Measurements from ENCODE around the gene MARCHF6.

Gene MARCHF6

DNA sequence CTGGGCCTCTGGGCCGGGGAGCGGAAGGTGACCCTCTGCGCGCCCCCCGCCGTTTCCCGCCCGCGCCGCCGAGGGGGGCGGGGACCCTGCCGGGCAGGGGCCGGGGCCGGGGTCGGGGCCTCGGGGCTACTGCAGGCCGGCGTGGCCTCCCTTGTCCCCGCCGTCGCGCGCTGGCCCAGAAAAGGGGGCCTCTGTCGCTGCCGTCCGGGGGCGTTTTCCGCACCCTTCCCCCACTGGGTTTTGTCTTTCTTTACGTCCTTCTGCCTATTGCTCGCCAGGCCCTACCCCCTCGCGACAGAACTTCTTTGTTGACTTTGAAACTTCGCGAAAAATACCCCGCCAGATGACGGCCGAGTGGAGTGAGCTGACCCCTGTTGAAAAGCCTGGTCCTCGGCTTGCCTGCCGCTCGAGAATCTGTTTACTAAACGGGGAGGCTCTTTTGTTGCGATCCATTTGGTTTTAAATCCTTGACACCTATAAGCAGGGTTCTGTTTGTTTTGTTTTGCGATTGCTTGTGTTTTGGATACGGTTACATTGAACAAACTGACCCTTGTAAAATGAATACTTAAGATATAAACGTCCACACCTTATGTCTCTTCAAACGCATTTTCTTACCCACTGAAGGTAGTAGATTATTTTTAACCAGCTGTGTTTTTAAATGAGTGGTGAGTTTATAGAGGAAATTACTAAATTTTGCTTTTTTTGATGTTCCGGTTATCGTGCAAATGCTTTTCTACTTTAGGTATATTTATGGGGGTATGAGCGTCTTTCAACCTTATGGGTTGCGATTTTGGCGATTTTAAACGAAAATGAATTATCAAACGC is 765 bp downstream of the MARCHF6 start (continued):
- TF ChIP-seq, protein P1, sequence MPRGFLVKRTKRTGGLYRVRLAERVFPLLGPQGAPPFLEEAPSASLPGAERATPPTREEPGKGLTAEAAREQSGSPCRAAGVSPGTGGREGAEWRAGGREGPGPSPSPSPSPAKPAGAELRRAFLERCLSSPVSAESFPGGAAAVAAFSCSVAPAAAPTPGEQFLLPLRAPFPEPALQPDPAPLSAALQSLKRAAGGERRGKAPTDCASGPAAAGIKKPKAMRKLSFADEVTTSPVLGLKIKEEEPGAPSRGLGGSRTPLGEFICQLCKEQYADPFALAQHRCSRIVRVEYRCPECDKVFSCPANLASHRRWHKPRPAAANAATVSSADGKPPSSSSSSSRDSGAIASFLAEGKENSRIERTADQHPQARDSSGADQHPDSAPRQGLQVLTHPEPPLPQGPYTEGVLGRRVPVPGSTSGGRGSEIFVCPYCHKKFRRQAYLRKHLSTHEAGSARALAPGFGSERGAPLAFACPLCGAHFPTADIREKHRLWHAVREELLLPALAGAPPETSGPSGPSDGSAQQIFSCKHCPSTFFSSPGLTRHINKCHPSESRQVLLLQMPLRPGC (tag by site-specific recombination; IDR thresholded peaks at IDR 0.05): no peak
- no peak for TF ChIP-seq ZNF341 (tag by site-specific recombination; IDR thresholded peaks at IDR 0.05; ENCODE audit: low read depth)
- no peak for TF ChIP-seq ZNF747 (tag by site-specific recombination; IDR thresholded peaks at IDR 0.05)
- no peak for TF ChIP-seq ZNF560 (tag by site-specific recombination; IDR thresholded peaks at IDR 0.05; ENCODE audit: borderline replicate concordance)

DNA sequence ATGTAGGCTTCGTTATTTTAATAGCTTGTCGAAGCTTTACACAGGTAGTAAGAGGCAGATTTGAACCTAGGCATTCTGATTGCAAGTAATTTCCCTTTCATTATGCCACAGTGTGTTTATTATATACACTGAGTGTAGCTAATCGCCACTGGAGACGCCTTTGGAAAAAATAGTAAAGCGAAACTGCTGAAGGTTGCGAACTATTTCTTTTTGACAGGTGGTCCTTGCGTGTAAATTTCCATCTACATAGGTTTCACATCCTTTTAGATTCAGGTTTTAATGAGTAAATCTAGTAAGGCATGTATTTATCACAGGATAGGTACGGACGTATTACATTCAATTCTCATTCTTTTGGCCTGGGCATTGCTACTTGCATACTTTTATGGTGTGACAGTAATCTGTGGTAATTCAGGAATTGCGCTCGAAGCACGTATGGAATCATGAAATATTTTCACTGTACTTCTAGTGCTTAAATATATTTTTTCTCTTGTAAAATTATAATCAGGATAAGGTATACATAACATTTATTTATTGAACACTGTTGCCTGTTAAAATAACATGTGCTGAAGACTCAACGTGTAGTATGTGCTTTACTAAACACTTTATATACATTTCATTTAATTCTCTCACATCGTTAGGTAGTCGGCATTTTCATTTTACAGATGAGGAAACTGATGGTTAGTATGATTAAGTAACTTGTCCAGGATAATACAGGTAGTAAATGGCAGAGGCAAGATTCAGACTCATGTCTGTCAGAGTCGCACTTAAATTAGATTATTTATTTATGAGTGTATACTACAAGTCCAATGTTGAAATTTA is 1.8 kb downstream of the MARCHF6 start:
- H3K9me3 ChIP-seq (ENCODE audit: control insufficient read depth, insufficient read depth, low read depth, low read length): no peaks in the 10 kb centered on the region
- ChIA-PET POLR2A (interaction anchor here (0.7 to 1.4 kb wide), 2 partner anchors 9 to 71 kb away, joined by 3 to 4 read pairs; no protein-coding TSS in a partner anchor), CTCF (interaction anchor here (0.6 to 0.7 kb wide), 2 partner anchors 8 to 174 kb away, joined by 3 read pairs; no protein-coding TSS in a partner anchor)
- peaks cover 18% of the 10 kb centered on the region for H3K4me1 ChIP-seq (ENCODE audit: control insufficient read depth, insufficient read depth, low read length)
- H3K27ac ChIP-seq (ENCODE audit: extremely low read depth, low read depth, low read length): no peak overlapping the region
- H3K36me3 ChIP-seq (ENCODE audit: control insufficient read depth in 2 of 2, insufficient read depth in 1 of 2, low read length in 2 of 2): no peaks in the 10 kb centered on the region; a peak in 1 of 3 replicates
- H3K4me3 ChIP-seq (ENCODE audit: low read depth, low read length): peak overlapping the region; percentile 94
- TF ChIP-seq HOXA7 (CRISPR knock-in tag; IDR thresholded peaks at IDR 0.05; ENCODE audit: borderline replicate concordance) (no peak), SCRT1 (tag by site-specific recombination; IDR thresholded peaks at IDR 0.05; ENCODE audit: borderline replicate concordance) (peak; percentile 40; the same call in 1 of the 2 replicates), ZNF600 (tag by site-specific recombination; IDR thresholded peaks at IDR 0.05) (peak; percentile 50), ZNF664 (tag by site-specific recombination; IDR thresholded peaks at IDR 0.05) (peak; percentile 98), ZFHX2 (tag by site-specific recombination; conservative IDR thresholded peaks at IDR 0.05) (no peak), ZNF350 (tag by site-specific recombination; IDR thresholded peaks at IDR 0.05) (no peak), PRDM1 (tag by site-specific recombination; IDR thresholded peaks at IDR 0.05) (peak; percentile 82), ZNF660 (tag by site-specific recombination; IDR thresholded peaks at IDR 0.05) (no peak), ZNF510 (tag by site-specific recombination; IDR thresholded peaks at IDR 0.05; ENCODE audit: insufficient replicate concordance) (no peak), OSR2 (tag by site-specific recombination; IDR thresholded peaks at IDR 0.05) (0 out of 2 replicates have a peak, but pooled peaks have one; percentile 25), IKZF3 (tag by site-specific recombination; IDR thresholded peaks at IDR 0.05) (peak; percentile 33)
- TF ChIP-seq, protein P2, sequence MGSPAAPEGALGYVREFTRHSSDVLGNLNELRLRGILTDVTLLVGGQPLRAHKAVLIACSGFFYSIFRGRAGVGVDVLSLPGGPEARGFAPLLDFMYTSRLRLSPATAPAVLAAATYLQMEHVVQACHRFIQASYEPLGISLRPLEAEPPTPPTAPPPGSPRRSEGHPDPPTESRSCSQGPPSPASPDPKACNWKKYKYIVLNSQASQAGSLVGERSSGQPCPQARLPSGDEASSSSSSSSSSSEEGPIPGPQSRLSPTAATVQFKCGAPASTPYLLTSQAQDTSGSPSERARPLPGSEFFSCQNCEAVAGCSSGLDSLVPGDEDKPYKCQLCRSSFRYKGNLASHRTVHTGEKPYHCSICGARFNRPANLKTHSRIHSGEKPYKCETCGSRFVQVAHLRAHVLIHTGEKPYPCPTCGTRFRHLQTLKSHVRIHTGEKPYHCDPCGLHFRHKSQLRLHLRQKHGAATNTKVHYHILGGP (tag by site-specific recombination; IDR thresholded peaks at IDR 0.05): peak; percentile 68; the same call in 1 of the 2 replicates
- TF ChIP-seq, protein P3, sequence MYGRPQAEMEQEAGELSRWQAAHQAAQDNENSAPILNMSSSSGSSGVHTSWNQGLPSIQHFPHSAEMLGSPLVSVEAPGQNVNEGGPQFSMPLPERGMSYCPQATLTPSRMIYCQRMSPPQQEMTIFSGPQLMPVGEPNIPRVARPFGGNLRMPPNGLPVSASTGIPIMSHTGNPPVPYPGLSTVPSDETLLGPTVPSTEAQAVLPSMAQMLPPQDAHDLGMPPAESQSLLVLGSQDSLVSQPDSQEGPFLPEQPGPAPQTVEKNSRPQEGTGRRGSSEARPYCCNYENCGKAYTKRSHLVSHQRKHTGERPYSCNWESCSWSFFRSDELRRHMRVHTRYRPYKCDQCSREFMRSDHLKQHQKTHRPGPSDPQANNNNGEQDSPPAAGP (tag by site-specific recombination; IDR thresholded peaks at IDR 0.05): 0 out of 2 replicates have a peak, but pooled peaks have one; percentile 17
- TF ChIP-seq, protein P4, sequence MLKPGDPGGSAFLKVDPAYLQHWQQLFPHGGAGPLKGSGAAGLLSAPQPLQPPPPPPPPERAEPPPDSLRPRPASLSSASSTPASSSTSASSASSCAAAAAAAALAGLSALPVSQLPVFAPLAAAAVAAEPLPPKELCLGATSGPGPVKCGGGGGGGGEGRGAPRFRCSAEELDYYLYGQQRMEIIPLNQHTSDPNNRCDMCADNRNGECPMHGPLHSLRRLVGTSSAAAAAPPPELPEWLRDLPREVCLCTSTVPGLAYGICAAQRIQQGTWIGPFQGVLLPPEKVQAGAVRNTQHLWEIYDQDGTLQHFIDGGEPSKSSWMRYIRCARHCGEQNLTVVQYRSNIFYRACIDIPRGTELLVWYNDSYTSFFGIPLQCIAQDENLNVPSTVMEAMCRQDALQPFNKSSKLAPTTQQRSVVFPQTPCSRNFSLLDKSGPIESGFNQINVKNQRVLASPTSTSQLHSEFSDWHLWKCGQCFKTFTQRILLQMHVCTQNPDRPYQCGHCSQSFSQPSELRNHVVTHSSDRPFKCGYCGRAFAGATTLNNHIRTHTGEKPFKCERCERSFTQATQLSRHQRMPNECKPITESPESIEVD (tag by site-specific recombination; IDR thresholded peaks at IDR 0.05): peak; percentile 42; the same call in 1 of the 2 replicates

Measured in HEK293 (cell line).